ENCODE measurements around the gene CLEC3A. TPM values are rescaled to one million over a fixed set of nuclear protein-coding genes. Genes with fewer than 3 reads are reported as not detected.

The CLEC3A gene
- total RNA-seq, 1 donor from 2014 or later = not detected

GRCh38 chr16:78075800-78076199 is 53.5 kb downstream of the CLEC3A start:
- Mint-ChIP-seq H3K9me3 (ENCODE audit: low read depth) (no peaks in the 10 kb centered on the region), H3K27me3 (peaks cover 17% of the 10 kb centered on the region), H3K4me1 (ENCODE audit: low read depth) (peaks cover 10% of the 10 kb centered on the region), H3K27ac (no peak overlapping the region), H3K36me3 (ENCODE audit: insufficient read depth) (no peaks in the 10 kb centered on the region), H3K4me3 (ENCODE audit: low read depth) (no peak overlapping the region)
- TF ChIP-seq CTCF (IDR thresholded peaks at IDR 0.05; ENCODE audit: unreplicated experiment) = no peak
- DNase-seq (ENCODE audit: low spot score, unreplicated experiment) = no peak

GRCh38 chr16:78081341-78081740 is 59.0 kb downstream of the CLEC3A start:
- no peak for DNase-seq (ENCODE audit: low spot score, unreplicated experiment)
- H3K27me3 Mint-ChIP-seq = peaks cover 21% of the 10 kb centered on the region
- H3K4me3 Mint-ChIP-seq (ENCODE audit: low read depth) = no peak overlapping the region
- no peak for TF ChIP-seq CTCF (IDR thresholded peaks at IDR 0.05; ENCODE audit: unreplicated experiment)
- H3K27ac Mint-ChIP-seq = no peak overlapping the region
- H3K4me1 Mint-ChIP-seq (ENCODE audit: low read depth) = no peaks in the 10 kb centered on the region
- no peaks in the 10 kb centered on the region for H3K36me3 Mint-ChIP-seq (ENCODE audit: insufficient read depth)
- no peaks in the 10 kb centered on the region for H3K9me3 Mint-ChIP-seq (ENCODE audit: low read depth)

Other genes starting within 250 kb of the CLEC3A start
- gene VAT1L, start 234.0 kb upstream of the CLEC3A start, total RNA-seq = 0.67 and 1.1 TPM in 2 replicates
- gene WWOX, start 77.1 kb downstream of the CLEC3A start, total RNA-seq = 43.2 and 48.7 TPM in 2 replicates

All from progenitor cell of endocrine pancreas (in vitro differentiated cells).